Stomach (tissue), 9 donors: ENCODE data around the gene IP6K1. TPM values are rescaled to one million over a fixed set of nuclear protein-coding genes. Genes with fewer than 3 reads are reported as not detected.

Experiments used
- DNase-seq, 2 donors: peaks; one replicate each; pipeline versions ENCODE4 v3.0.0 to v3.0.0-alpha.2; 2013 to 2019
- H3K27ac ChIP-seq, 5 donors: fragments of 200-600 bp in 4 of 5; sonication (generic) in 4 of 5; one replicate each; pipeline ENCODE4 v1.5.1; 2013 to 2019; ENCODE audit warnings: mild to moderate bottlenecking in 1 of 5, moderate library complexity in 1 of 5
- H3K27me3 ChIP-seq, 3 donors: fragments of 200-600 bp; sonication (generic); one replicate each; pipeline ENCODE4 v1.5.1; 2017 to 2019; ENCODE audit warnings: mixed run types in 1 of 3
- H3K36me3 ChIP-seq, 4 donors: fragments of 200-600 bp; sonication (generic); 1 replicate in 3 of 4; 2 replicates in 1 of 4; pipeline ENCODE4 v1.5.1; 2016 to 2019
- H3K4me1 ChIP-seq, 4 donors: fragments of 200-600 bp; sonication (generic); one replicate each; pipeline ENCODE4 v1.5.1; 2016 to 2019
- H3K4me3 ChIP-seq, 4 donors: fragments of 200-600 bp; sonication (generic) in 3 of 4; one replicate each; pipeline ENCODE4 v1.5.1; 2016 to 2019; ENCODE audit warnings: mild to moderate bottlenecking in 1 of 4
- H3K9me3 ChIP-seq, 4 donors: fragments of 200-600 bp; sonication (generic); one replicate each; pipeline ENCODE4 v1.5.1; 2016 to 2019
- CTCF ChIP-seq, 7 experiments: fragments of 450-650 bp in 4 of 7; fragments of 200-600 bp in 3 of 7; sonication (generic) in 3 of 7; IDR thresholded peaks; one replicate each; pipeline ENCODE4 v1.5.1; 2016 to 2019; ENCODE audit warnings: antibody characterized with exemption in 7 of 7, control low read depth in 2 of 7, mild to moderate bottlenecking in 1 of 7
- EP300 ChIP-seq: sonication (generic); formaldehyde crosslinking; IDR thresholded peaks from one replicate; pipeline ENCODE4 v1.6.1; 2017; ENCODE audit warnings: antibody characterized with exemption
- POLR2A ChIP-seq, 4 donors: fragments of 450-650 bp; IDR thresholded peaks; one replicate each; pipeline ENCODE4 v1.6.1; 2016; ENCODE audit warnings: antibody characterized with exemption in 4 of 4, control low read depth in 2 of 4, mild to moderate bottlenecking in 1 of 4, moderate library complexity in 1 of 4
- POLR2AphosphoS5 ChIP-seq, 3 donors: sonication (generic); formaldehyde crosslinking; IDR thresholded peaks; one replicate each; pipeline ENCODE4 v1.6.1; 2016; ENCODE audit warnings: antibody characterized with exemption in 3 of 3
- WGBS, 5 donors: extraction: QIAGEN DNeasy Blood & Tissue Kit in 3 of 5; methylation state at CpG; one replicate each; pipeline versions ENCODE4 v1.1.5 to v1.1.7; 2013 to 2018; 5-methylcytosine and 5-hydroxymethylcytosine counted together
- intact Hi-C: fragments of 100-400 bp; cut with DNase I; formaldehyde crosslinking; loops from one replicate; pipeline ENCODE4 v1.15.1; 2023; ENCODE audit warnings: low total_unique reads
- polyA plus RNA-seq, 3 donors: library from polyadenylated mRNA; stranded (reverse); fragments of 200-250 nt; gene quantifications; one replicate each; pipeline ENCODE4 v1.2.3, GENCODE V29; 2013
- total RNA-seq, 5 donors: library from RNA; depleted of rRNA; stranded (reverse); fragments of >200 nt; gene quantifications; one replicate each; pipeline versions ENCODE4 v1.1.0 to v1.2.3, GENCODE V29; 2014 to 2016
- donor health status: healthy with polysubstance abuse.
- donor health status: Bipolar disorder and iron deficiency.
- donor health status: healthy.

IP6K1 gene
- total and polyA plus RNA-seq, 8 donors = 7.7 to 68.3 (median 21.6) TPM

- Histone ChIP-seq H3K9me3 (no peaks in the 10 kb centered on the region), H3K27ac (no peak overlapping the region), H3K36me3 (peaks cover 0 to 65% (median 45%) of the 10 kb centered on the region in 4 donors), H3K4me1 (peaks cover 13 to 32% (median 26%) of the 10 kb centered on the region in 4 donors), H3K4me3 (no peak overlapping the region), H3K27me3 (no peaks in the 10 kb centered on the region)
- DNase-seq = peak in 1 of 2 donors; percentile 9
- 73 to 85% (median 80%) methylated on average over 4 to 13 of the region's 13 CpGs for WGBS, 5 donors
- TF ChIP-seq POLR2AphosphoS5 (IDR thresholded peaks at IDR 0.05) (no peak), EP300 (no peak), CTCF (IDR thresholded peaks at IDR 0.05) (no peak), POLR2A (IDR thresholded peaks at IDR 0.05) (no peak)
- intact Hi-C loops = loop anchor here (10.0 kb wide), 1 partner anchor 119 kb away; no protein-coding TSS in a partner anchor
Measured at GRCh38 chr3:49715611-49716121, 70.7 kb downstream of the IP6K1 start.

- TF ChIP-seq CTCF (IDR thresholded peaks at IDR 0.05) (no peak), POLR2AphosphoS5 (IDR thresholded peaks at IDR 0.05) (no peak), POLR2A (IDR thresholded peaks at IDR 0.05) (no peak), EP300 (no peak)
- Histone ChIP-seq H3K36me3 (peaks cover 0 to 63% (median 46%) of the 10 kb centered on the region in 4 donors), H3K4me3 (no peak overlapping the region), H3K27ac (no peak overlapping the region), H3K4me1 (peaks cover 13 to 25% (median 19%) of the 10 kb centered on the region in 4 donors), H3K27me3 (no peaks in the 10 kb centered on the region), H3K9me3 (no peaks in the 10 kb centered on the region)
- peak in 1 of 2 donors; percentile 4 for DNase-seq
- intact Hi-C loops = loop anchor here (10.0 kb wide), 1 partner anchor 120 kb away; no protein-coding TSS in a partner anchor
- 80 to 92% (median 90%) methylated on average over 6 to 13 of the region's 13 CpGs for WGBS, 5 donors
Measured at GRCh38 chr3:49714728-49715550, 71.4 kb downstream of the IP6K1 start.

DNA sequence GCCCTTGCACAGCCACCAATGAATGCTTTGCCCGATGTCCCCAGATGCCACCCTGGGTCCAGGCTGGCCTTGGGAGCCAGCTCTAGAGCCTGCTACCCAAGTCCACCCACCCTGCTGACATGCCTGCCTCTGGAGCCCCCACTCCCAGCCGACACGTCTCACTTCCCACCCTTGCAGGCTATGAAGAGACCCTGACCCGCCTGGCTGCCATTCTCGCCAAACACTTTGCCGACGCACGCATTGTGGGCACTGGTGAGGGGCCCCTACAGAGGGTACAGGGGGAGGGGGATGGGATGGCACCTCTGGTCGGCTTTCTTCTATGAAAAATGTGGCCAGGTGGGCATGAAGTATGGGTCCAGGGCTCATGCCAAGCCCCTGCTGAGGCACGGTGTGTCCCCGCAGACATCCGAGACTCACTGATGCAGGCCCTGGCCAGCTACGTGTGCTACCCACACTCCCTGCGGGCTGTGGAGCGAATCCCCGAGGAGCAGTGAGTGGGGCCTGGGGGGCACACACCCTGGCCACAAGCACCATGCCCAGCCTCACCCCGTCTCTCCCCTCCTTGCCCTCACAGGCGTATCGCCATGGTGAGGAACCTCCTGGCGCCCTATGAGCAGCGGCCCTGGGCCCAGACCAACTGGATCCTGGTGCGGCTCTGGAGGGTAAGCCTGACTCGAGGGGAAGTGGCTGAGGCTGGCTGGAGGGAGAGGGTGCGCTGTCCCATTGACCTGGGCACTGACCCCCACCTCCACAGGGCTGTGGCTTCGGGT lies 72.8 kb downstream of the IP6K1 start:
- Histone ChIP-seq H3K9me3 (no peaks in the 10 kb centered on the region), H3K36me3 (peaks cover 0 to 68% (median 46%) of the 10 kb centered on the region in 4 donors), H3K27me3 (no peaks in the 10 kb centered on the region), H3K27ac (no peak overlapping the region), H3K4me1 (peaks cover 3 to 11% (median 5%) of the 10 kb centered on the region in 4 donors), H3K4me3 (no peak overlapping the region)
- DNase-seq = peak in 1 of 2 donors; percentile 5
- 92 to 96% (median 95%) methylated on average over 21 to 25 of the region's 25 CpGs for WGBS, 5 donors
- intact Hi-C loops = loop anchor here (10.0 kb wide), 1 partner anchor 121 kb away; no protein-coding TSS in a partner anchor
- TF ChIP-seq POLR2AphosphoS5 (IDR thresholded peaks at IDR 0.05) (no peak), CTCF (IDR thresholded peaks at IDR 0.05) (no peak), EP300 (no peak), POLR2A (IDR thresholded peaks at IDR 0.05) (no peak)
